ENCODE measurements around the gene CDK10. TPM values are rescaled to one million over a fixed set of nuclear protein-coding genes. Genes with fewer than 3 reads are reported as not detected.

CDK10 gene
- total and polyA plus RNA-seq, 9 of the 15 experiments (the other 6 are each of a cell fraction or from before 2014, with no cell fraction given), result 2.0 to 85.1 (median 40.1) TPM

- H3K4me3 ChIP-seq, result peak within 1 kb of the TSS; percentile 98
- H3K4me1 ChIP-seq (replicated peaks in 1 of 2; ENCODE audit: control insufficient read depth in 2 of 2, insufficient read depth in 2 of 2, low read length in 2 of 2), result peaks cover 40 to 76% of the 10 kb centered on the region in 2 experiments
- in situ Hi-C loops (cut with MboI) (no loop called here), intact Hi-C loops (cut with micrococcal nuclease) (no loop called here)
- H4K20me1 ChIP-seq (replicated peaks; ENCODE audit: control insufficient read depth, insufficient read depth, low read length), result peaks cover 33% of the 10 kb centered on the region
- H3K79me2 ChIP-seq (ENCODE audit: control insufficient read depth, insufficient read depth, low read length), result peaks cover 39% of the 10 kb centered on the region
- ChIA-PET POLR2A (interaction anchor here (0.6 to 5.7 kb wide), 2 partner anchors 14 to 156 kb away, joined by 3 to 45 read pairs; no protein-coding TSS in a partner anchor), CTCF (ENCODE audit: low intra/inter-chr PET ratio) (no interaction called here)
- peak within 1 kb of the TSS; percentile 94 for H3K4me2 ChIP-seq (ENCODE audit: insufficient read depth, low read length)
- peak within 1 kb of the TSS; percentile 88 for H3K27ac ChIP-seq (ENCODE audit: extremely low read depth, low read depth, low read length)
- no TSS peak for BruUV-seq (replicated peaks)
- no peaks in the 10 kb centered on the region for H3K9me3 ChIP-seq (replicated peaks; ENCODE audit: control insufficient read depth, insufficient read depth, low read depth, low read length)
- peaks cover 11% of the 10 kb centered on the region for H3K9me1 ChIP-seq (ENCODE audit: control insufficient read depth, insufficient read depth, low read length)
- peaks cover 57% of the 10 kb centered on the region for H3K36me3 ChIP-seq (ENCODE audit: control insufficient read depth, insufficient read depth, low read length)
- H3K27me3 ChIP-seq (ENCODE audit: control insufficient read depth in 2 of 2, insufficient read depth in 2 of 2, low read length in 2 of 2), result no peaks in the 10 kb centered on the region
- FAIRE-seq (no peak), ATAC-seq (peak; percentile 67), DNase-seq (ENCODE audit: extremely low read depth in 1 of 4, low spot score in 3 of 4) (peak; percentile 81 to 90 (median 84))
- H2AFZ ChIP-seq (ENCODE audit: low read depth, low read length), result peak within 1 kb of the TSS; percentile 82
- peak within 1 kb of the TSS; percentile 85 to 93 for H3K9ac ChIP-seq (ENCODE audit: insufficient read depth in 1 of 2, low read depth in 2 of 2, low read length in 2 of 2)
- WGBS (ENCODE audit: insufficient coverage, low coverage, missing lambda C conversion rate), result under 1% methylated on average over 22 of the region's 103 CpGs
- TF ChIP-seq TSHZ1 (CRISPR knock-in tag; IDR thresholded peaks at IDR 0.05) (no peak), ATF3 (IDR thresholded peaks at IDR 0.05) (no peak), ATF3 (CRISPR knock-in tag; conservative IDR thresholded peaks at IDR 0.05) (no peak), MXI1 (IDR thresholded peaks at IDR 0.05; ENCODE audit: low read depth, low read length) (no peak), FOXJ3 (CRISPR knock-in tag; IDR thresholded peaks at IDR 0.05) (no peak), SMARCE1 (IDR thresholded peaks at IDR 0.05) (no peak), ZBTB17 (CRISPR knock-in tag; IDR thresholded peaks at IDR 0.05) (no peak), POLR3A (IDR thresholded peaks at IDR 0.05; ENCODE audit: borderline replicate concordance, extremely low read depth, insufficient read depth, insufficient read length) (no peak), NR2C2 (CRISPR knock-in tag; IDR thresholded peaks at IDR 0.05) (peak; percentile 43; the same call in 1 of the 2 replicates), NR2C2 (tag; IDR thresholded peaks at IDR 0.05) (no peak), ZNF165 (CRISPR knock-in tag; IDR thresholded peaks at IDR 0.05; ENCODE audit: borderline replicate concordance) (no peak), CREB1 (IDR thresholded peaks at IDR 0.05) (peak; percentile 48; the same call in 1 of the 2 replicates), CREB1 (CRISPR knock-in tag; IDR thresholded peaks at IDR 0.05) (peak; percentile 67), TFE3 (CRISPR knock-in tag; IDR thresholded peaks at IDR 0.05) (no peak), ZFP91 (CRISPR knock-in tag; IDR thresholded peaks at IDR 0.05) (no peak)
These were observed 34.5 kb downstream of the CDK10 start, which contains the start of the genes VPS9D1 and ZNF276 for GRCh38 chr16:89720813-89721545. Gene VPS9D1, minus strand, starts transcription at chr16:89720898. Its CDS starts 37 bp downstream, at chr16:89720861. Gene ZNF276, plus strand, starts transcription at chr16:89721537. Its CDS starts 104 bp downstream, at chr16:89721641.
